ENCODE measurements around the gene PLCB3.
A peak's percentile ranks its signal among the peaks of the same experiment; 100 is the strongest.

Gene PLCB3

DNA sequence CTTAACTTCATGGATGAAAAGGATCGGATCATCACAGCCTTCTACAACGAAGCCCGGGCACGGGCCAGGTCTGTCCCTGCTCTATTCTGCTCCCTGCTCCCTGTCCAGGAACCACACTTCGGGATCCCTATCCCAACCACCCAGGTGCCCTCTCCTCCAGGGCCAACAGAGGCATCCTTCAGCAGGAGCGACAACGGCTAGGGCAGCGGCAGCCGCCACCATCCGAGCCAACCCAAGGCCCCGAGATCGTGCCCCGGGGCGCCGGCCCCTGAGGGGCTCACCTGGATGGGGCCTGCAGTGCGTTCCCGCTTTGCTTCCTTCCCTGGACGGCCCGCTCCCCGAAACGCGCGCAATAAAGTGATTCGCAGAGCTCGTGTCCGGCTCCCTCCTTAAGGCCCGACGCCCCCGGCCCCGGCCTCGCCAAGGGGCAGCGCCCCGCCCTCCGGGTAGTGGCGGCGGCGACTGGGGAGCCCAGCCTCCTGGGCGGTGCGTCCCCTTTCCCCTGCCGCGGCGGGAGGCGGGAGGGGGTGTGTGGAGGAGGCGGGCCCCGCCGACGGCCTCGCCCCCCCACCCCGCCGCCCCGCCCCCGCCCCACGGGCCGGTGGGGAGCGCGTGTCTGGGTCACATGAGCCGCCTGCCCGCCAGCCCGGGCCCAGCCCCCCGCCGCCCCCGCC lies 17.3 kb upstream of the PLCB3 start, which contains the start of gene VEGFB:
Gene VEGFB, plus strand, starts transcription at position 672 of the 674 bp plus-strand sequence. CDS start 250 bp downstream, outside the sequence.
- no peak for DNase-seq (ENCODE audit: low spot score)
- ChIA-PET POLR2A (ENCODE audit: low non-redundant PET) (no interaction called here), CTCF (interaction anchor here (0.9 kb wide), 1 partner anchor 67 kb away, joined by 3 read pairs; no protein-coding TSS in a partner anchor)
- no peak for TF ChIP-seq CTCF (conservative IDR thresholded peaks at IDR 0.05; ENCODE audit: low read depth)
- peak within 1 kb of the TSS; percentile 98 for H3K27ac ChIP-seq

DNA sequence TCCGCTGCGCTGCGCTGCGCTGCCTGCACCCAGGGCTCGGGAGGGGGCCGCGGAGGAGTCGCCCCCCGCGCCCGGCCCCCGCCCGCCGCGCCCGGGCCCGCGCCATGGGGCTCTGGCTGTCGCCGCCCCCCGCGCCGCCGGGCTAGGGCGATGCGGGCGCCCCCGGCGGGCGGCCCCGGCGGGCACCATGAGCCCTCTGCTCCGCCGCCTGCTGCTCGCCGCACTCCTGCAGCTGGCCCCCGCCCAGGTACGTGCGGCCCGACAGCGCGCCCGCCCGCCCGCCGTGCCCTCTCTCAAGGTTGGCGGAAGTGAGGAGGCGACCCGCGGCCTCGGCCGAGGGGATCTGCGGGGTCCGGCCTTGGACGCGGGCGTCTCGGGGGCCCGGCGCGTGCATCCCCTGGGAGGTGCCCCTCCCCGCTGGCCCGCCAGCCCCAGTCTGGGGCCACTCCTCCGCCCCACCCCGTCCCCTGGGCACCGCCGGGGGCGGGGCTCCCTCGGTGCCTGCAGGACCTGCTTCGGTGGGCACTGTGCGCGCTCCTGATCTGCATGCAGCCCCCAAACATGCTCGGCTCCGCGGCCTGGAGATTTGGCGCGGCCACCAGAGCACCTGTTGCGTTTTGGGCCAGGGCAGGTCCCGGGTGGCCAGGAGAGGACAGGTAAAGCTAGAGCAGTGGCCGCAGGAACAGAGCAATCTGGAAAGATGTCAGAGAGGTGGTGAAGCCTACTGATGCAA lies 16.5 kb upstream of the PLCB3 start:
- ChIA-PET CTCF (no interaction called here), POLR2A (ENCODE audit: low non-redundant PET) (interaction anchor here (0.6 kb wide), 1 partner anchor 23 kb away, joined by 5 read pairs; no protein-coding TSS in a partner anchor)
- DNase-seq (ENCODE audit: low spot score) = no peak
- peak overlapping the region; percentile 98 for H3K27ac ChIP-seq
- TF ChIP-seq CTCF (conservative IDR thresholded peaks at IDR 0.05; ENCODE audit: low read depth) = no peak

DNA sequence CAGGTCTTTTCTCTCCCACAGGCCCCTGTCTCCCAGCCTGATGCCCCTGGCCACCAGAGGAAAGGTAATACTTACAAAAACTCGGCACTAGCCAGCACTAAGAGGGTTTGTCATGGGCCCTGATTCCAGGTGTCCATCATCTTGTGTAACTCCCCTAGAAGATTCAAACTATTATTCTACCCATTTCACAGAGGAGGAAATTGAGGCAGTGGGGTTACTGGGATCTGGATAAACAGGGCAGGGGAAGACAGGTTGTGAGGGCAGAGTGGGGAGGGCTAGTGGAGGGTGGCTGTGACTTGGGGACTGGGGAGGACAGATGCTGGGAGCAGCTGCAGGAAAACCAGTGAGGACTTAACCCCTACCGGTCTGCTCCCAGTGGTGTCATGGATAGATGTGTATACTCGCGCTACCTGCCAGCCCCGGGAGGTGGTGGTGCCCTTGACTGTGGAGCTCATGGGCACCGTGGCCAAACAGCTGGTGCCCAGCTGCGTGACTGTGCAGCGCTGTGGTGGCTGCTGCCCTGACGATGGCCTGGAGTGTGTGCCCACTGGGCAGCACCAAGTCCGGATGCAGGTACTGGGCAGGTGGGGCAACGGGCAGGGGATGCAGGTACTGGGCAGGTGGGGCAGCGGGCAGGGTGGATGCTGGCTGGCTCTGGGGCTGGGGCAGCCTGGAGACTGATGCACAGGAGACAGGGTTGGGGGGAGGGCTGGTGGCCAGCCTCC lies 15.7 kb upstream of the PLCB3 start:
- no peak for TF ChIP-seq CTCF (conservative IDR thresholded peaks at IDR 0.05; ENCODE audit: low read depth)
- ChIA-PET POLR2A (ENCODE audit: low non-redundant PET) (no interaction called here), CTCF (interaction anchor here (0.6 kb wide), 1 partner anchor 70 kb away, joined by 3 read pairs; no protein-coding TSS in a partner anchor)
- DNase-seq (ENCODE audit: low spot score) = no peak
- H3K27ac ChIP-seq = peak overlapping the region; percentile 98

- TF ChIP-seq CTCF (conservative IDR thresholded peaks at IDR 0.05; ENCODE audit: low read depth) = no peak
- ChIA-PET CTCF (interaction anchor here (0.6 to 1.3 kb wide), 5 partner anchors 10 to 566 kb away, joined by 3 to 5 read pairs (median 3); partner anchors contain the start of gene MAP4K2), POLR2A (ENCODE audit: low non-redundant PET) (interaction anchor here (1.4 kb wide), 1 partner anchor 52 kb away, joined by 8 read pairs; the partner anchor contains the start of gene STIP1)
- DNase-seq (ENCODE audit: low spot score) = no peak
- H3K27ac ChIP-seq = peak overlapping the region; percentile 98
Measured at GRCh38 chr11:64237484-64237951, 13.8 kb upstream of the PLCB3 start.

DNA sequence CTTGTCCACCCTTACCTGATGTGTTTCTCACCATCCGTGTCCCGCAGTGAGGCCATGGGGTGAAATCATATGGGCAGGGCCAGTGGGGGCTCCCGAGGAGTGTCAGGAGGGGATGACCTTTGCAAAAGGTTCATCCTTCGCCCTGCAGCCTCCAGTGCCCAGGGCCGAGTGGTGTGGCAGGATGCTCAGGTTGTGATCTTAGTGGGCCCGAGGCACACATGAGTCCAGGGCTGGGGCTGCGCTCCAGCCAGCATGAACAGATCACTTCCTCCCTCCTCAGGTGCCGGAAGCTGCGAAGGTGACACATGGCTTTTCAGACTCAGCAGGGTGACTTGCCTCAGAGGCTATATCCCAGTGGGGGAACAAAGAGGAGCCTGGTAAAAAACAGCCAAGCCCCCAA lies 13.3 kb upstream of the PLCB3 start:
- H3K27ac ChIP-seq = peak overlapping the region; percentile 98
- CTCF ChIA-PET = interaction anchor here (1.3 kb wide), 1 partner anchor 10 kb away, joined by 3 read pairs; no protein-coding TSS in a partner anchor
- POLR2A ChIA-PET (ENCODE audit: low non-redundant PET) = interaction anchor here (0.6 to 1.4 kb wide), 2 partner anchors 24 to 52 kb away, joined by 3 to 8 read pairs; partner anchors contain the start of gene STIP1

More for the DNA sequence above, 13.3 kb upstream of the PLCB3 start:
- DNase-seq (ENCODE audit: low spot score) = no peak
- no peak for TF ChIP-seq CTCF (conservative IDR thresholded peaks at IDR 0.05; ENCODE audit: low read depth)

All from RWPE1 (cell line).